Esophagus mucosa (tissue), 1 donor: ENCODE data around the gene TOM1. TPM values are rescaled to one million over a fixed set of nuclear protein-coding genes. Genes with fewer than 3 reads are reported as not detected.

ENCODE experiments used
- ATAC-seq: fragments of 200-7000 bp; cut with Tn5 transposase; one replicate; pipeline ENCODE4 v1.9.1; 2020
- total RNA-seq: library from RNA; stranded (reverse); gene quantifications from one replicate; pipeline ENCODE4 v1.2.4, GENCODE V29; 2023
- donor health status: DM: yes; HTN: yes; CAD: no.

Gene TOM1
- total RNA-seq, 1 donor from 2014 or later, result 88.2 TPM

GRCh38 chr22:35324762-35325161 is 25.1 kb downstream of the TOM1 start:
- ATAC-seq, result peak; percentile 63

GRCh38 chr22:35325209-35325608 is 25.5 kb downstream of the TOM1 start:
- ATAC-seq, result no peak

- no peak for ATAC-seq
Observed at GRCh38 chr22:35326854-35327562, 27.3 kb downstream of the TOM1 start.

- no peak for ATAC-seq
Observed at GRCh38 chr22:35327690-35328471, 28.2 kb downstream of the TOM1 start.

GRCh38 chr22:35328472-35328885 is 28.8 kb downstream of the TOM1 start:
- no peak for ATAC-seq

- ATAC-seq, result no peak
Observed at GRCh38 chr22:35329114-35329847, 29.6 kb downstream of the TOM1 start.

GRCh38 chr22:35330258-35330861 is 30.7 kb downstream of the TOM1 start:
- ATAC-seq, result peak; percentile 59

GRCh38 chr22:35332278-35332677 is 32.6 kb downstream of the TOM1 start:
- ATAC-seq, result no peak

GRCh38 chr22:35333220-35333619 is 33.5 kb downstream of the TOM1 start:
- ATAC-seq, result no peak

- no peak for ATAC-seq
Observed at GRCh38 chr22:35334004-35334403, 34.3 kb downstream of the TOM1 start.

GRCh38 chr22:35335468-35335867 is 35.8 kb downstream of the TOM1 start:
- no peak for ATAC-seq

- ATAC-seq, result peak; percentile 2
Observed at GRCh38 chr22:35335936-35336781, 36.5 kb downstream of the TOM1 start.

GRCh38 chr22:35337932-35338331 is 38.2 kb downstream of the TOM1 start:
- no peak for ATAC-seq

GRCh38 chr22:35341090-35341874 is 41.6 kb downstream of the TOM1 start:
- ATAC-seq, result no peak

- no peak for ATAC-seq
Observed at GRCh38 chr22:35342390-35342789, 42.7 kb downstream of the TOM1 start.

GRCh38 chr22:35343664-35344550 is 44.2 kb downstream of the TOM1 start:
- ATAC-seq, result no peak

- ATAC-seq, result no peak
Observed at GRCh38 chr22:35344956-35345690, 45.4 kb downstream of the TOM1 start.

GRCh38 chr22:35345808-35346505 is 46.3 kb downstream of the TOM1 start:
- no peak for ATAC-seq
